HL-60/S4 treated with phorbol 12-myristate 13-acetate at 8.2 ng/mL for 4 days and 3 days (cell line): ENCODE data around the gene SPTB.

Experiments
- in situ Hi-C: fragments of 300-500 bp; cut with MboI; formaldehyde crosslinking; loops from 2 replicates; pipeline ENCODE4 v1.15.0; 2022; ENCODE audit warnings: low sequenced_read_pairs

SPTB gene

GRCh38 chr14:64736271-64737169 lies 143.2 kb downstream of the SPTB start:
- in situ Hi-C loops, result no loop called here

GRCh38 chr14:64734990-64735389 lies 144.7 kb downstream of the SPTB start:
- in situ Hi-C loops, result no loop called here

- in situ Hi-C loops, result no loop called here
These were observed 145.8 kb downstream of the SPTB start for GRCh38 chr14:64733899-64734298.

- in situ Hi-C loops, result no loop called here
These were observed 146.4 kb downstream of the SPTB start for GRCh38 chr14:64733321-64733720.

GRCh38 chr14:64732536-64733120 lies 147.1 kb downstream of the SPTB start:
- in situ Hi-C loops, result no loop called here

- in situ Hi-C loops, result no loop called here
These were observed 147.6 kb downstream of the SPTB start for GRCh38 chr14:64732066-64732465.

- in situ Hi-C loops, result no loop called here
These were observed 148.5 kb downstream of the SPTB start for GRCh38 chr14:64731141-64731581.

GRCh38 chr14:64730681-64731080 lies 149.0 kb downstream of the SPTB start:
- in situ Hi-C loops, result no loop called here

GRCh38 chr14:64730061-64730440 lies 149.7 kb downstream of the SPTB start:
- in situ Hi-C loops, result no loop called here

GRCh38 chr14:64729386-64730060 lies 150.2 kb downstream of the SPTB start:
- in situ Hi-C loops, result no loop called here

GRCh38 chr14:64728856-64729255 lies 150.9 kb downstream of the SPTB start:
- in situ Hi-C loops, result no loop called here

- in situ Hi-C loops, result no loop called here
These were observed 151.6 kb downstream of the SPTB start for GRCh38 chr14:64728106-64728505.

GRCh38 chr14:64727551-64728071 lies 152.1 kb downstream of the SPTB start:
- in situ Hi-C loops, result no loop called here

- in situ Hi-C loops, result no loop called here
These were observed 153.2 kb downstream of the SPTB start for GRCh38 chr14:64726585-64726890.

GRCh38 chr14:64725879-64726584 lies 153.7 kb downstream of the SPTB start:
- in situ Hi-C loops, result no loop called here

GRCh38 chr14:64725261-64725815 lies 154.4 kb downstream of the SPTB start:
- in situ Hi-C loops, result no loop called here

GRCh38 chr14:64724578-64724930 lies 155.2 kb downstream of the SPTB start:
- in situ Hi-C loops, result no loop called here

- in situ Hi-C loops, result no loop called here
These were observed 155.8 kb downstream of the SPTB start for GRCh38 chr14:64723691-64724577.

GRCh38 chr14:64722842-64723447 lies 156.8 kb downstream of the SPTB start:
- in situ Hi-C loops, result no loop called here
